GM11168 (cell line): ENCODE data around the gene GARRE1.
"Not testable (repeated sequence)": the region's sequence is repeated elsewhere in the genome, so short reads cannot be mapped to it uniquely, and the experiment has no call there.

Experiments used
- in situ Hi-C: fragments of 300-500 bp; cut with MboI; formaldehyde crosslinking; loops from one replicate; pipeline ENCODE4 v1.12.0; 2022; ENCODE audit warnings: low sequenced_read_pairs; ENCODE audit not compliant: unreplicated experiment

GARRE1 gene, protein sequence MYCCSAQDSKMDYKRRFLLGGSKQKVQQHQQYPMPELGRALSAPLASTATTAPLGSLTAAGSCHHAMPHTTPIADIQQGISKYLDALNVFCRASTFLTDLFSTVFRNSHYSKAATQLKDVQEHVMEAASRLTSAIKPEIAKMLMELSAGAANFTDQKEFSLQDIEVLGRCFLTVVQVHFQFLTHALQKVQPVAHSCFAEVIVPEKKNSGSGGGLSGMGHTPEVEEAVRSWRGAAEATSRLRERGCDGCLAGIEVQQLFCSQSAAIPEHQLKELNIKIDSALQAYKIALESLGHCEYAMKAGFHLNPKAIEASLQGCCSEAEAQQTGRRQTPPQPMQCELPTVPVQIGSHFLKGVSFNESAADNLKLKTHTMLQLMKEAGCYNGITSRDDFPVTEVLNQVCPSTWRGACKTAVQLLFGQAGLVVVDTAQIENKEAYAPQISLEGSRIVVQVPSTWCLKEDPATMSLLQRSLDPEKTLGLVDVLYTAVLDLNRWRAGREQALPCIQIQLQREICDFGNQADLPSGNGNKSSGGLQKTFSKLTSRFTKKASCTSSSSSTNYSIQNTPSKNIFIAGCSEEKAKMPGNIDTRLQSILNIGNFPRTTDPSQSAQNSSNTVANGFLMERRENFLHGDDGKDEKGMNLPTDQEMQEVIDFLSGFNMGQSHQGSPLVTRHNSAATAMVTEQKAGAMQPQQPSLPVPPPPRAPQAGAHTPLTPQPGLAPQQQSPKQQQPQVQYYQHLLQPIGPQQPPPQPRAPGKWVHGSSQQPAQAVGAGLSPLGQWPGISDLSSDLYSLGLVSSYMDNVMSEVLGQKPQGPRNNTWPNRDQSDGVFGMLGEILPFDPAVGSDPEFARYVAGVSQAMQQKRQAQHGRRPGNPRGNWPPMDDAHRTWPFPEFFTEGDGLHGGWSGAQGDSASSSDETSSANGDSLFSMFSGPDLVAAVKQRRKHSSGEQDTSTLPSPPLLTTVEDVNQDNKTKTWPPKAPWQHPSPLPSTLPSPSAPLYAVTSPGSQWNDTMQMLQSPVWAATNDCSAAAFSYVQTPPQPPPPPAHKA (N-terminal part only)

DNA sequence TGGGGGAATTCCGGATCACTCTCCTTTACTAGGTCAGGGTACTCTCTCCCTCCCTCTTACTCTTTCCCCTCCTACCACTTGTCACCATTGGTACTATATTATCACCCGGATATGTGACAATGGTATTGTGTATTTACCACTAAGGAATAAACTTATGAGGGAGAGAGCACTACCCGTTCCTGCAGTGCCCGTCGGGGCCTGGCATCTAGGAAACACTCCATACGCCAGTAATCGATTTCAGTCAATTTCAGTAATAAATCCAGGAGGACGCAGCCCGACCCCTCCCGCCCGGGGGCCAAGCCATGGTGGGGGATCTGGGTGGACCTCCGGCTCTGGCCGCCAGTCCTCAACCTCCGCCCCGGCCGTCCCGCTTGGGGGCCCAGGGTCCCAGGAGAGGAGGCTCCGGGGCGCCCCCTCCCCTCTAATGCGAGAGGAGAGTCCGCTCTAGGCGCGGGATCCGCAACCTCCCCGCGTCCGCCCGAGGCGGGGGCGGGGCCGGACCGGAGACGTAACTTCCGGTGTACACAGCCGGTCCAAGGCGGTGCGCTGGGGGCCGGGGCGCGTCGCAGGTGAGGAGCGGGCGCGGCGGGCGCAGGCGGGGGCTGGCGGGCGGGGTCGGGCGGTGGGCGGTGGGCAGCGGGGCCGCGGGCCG, at the start of gene GARRE1:
GARRE1 (plus strand) TSS at position 509 of the 652 bp plus-strand sequence. CDS start 45,920 bp downstream, outside the sequence.
- in situ Hi-C loops, result no loop called here

DNA sequence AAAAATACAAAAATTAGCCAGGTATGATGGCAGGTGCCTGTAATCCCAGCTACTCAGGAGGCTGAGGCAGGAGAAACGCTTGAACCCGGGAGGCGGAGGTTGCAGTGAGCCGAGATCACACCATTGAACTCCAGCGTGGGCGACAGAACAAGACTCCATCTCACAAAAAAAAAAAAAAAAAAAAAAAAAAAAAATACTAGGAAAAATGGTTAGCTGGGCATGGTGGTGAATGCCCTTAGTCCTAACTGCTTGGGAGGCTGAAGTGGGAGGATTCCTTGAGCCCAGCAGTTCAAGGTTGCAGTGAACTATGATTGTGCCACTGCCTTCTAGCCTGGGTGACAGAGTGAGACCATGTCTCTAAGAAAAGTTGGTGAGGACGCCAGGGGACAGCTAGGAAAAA, 49.0 kb upstream of the GARRE1 start:
- in situ Hi-C loops, result not testable (repeated sequence)

DNA sequence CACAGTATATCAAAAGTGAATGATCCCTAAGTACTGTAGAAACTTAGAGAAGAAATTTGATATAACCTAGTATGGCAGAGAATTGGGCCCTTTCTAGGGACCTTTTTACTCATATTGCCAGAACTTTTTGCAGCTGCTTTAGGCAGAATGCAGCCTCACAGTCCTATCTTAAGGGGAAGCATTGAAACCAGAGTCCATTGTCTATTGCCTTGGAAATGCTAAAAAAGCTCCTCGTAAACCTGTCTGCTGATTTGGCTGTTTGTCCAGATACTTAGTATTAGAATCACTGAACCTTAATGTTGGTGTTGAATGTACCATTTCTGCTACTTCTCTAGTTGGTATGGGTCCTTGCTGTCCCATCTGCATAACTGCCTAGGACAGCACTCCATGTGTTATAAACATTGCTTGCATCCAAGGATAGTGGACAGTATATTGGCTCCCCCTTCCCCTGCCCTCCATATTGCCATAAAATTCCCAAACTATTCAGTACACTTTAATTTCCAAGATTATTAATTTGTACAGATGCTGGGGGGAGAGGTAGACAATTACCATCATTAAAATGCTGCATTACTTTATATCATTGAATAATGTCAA, 46.0 kb upstream of the GARRE1 start:
- in situ Hi-C loops, result no loop called here

DNA sequence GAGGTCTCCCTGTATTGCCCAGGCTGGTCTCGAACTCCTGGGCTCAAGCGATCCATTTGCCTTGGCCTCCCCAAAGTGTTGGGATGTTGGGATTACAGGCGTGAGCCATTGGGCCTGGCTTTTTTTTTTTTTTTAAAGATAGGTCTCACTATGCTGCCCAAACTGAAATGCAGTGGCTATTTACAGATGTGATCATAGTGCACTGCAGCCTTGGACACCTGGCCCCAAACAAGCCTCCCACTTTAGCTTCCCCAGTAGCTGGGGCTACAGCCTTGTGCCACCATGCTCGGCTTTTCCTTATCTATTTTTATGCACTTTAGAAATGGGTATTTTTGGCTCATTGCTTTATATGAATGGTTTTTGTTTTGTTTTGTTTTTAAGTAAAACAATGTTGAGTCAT, 44.6 kb upstream of the GARRE1 start:
- in situ Hi-C loops, result no loop called here

DNA sequence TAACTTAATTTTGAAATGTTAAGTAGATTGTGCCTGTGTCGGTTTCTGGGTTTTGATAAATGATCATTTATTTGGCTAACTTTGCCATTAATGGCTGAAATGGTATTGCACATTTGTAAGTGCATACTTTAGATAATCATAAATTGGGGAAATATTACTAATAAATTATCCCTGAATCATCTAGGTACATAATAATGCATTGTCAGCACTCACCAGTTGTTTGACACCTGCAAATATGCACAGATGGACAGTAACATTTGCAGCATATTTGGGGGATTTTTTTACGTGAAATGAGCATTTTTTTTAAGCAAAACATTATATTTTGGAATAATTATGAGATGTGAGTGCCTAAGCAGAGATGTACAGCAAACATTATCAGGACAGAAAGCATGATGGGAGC, 41.1 kb upstream of the GARRE1 start:
- in situ Hi-C loops, result no loop called here

DNA sequence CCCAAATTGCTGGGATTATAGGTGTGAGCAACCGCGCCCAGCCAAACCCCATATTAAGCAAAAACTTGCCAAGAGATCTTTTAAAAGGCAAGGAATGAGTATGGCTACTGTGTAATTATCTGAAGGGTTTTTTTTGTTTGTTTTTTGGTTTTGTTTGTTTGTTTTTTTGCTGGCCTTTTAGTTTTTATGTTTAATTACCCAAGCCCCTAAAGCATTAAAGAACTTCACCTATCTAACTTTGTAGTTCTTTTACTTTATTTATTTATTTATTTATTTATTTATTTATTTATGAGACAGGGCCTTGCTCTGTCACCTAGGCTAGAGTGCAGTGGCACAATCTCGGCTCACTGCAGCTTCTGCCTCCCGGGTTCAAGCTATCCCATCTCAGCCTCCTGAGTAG, 40.3 kb upstream of the GARRE1 start:
- in situ Hi-C loops, result no loop called here

DNA sequence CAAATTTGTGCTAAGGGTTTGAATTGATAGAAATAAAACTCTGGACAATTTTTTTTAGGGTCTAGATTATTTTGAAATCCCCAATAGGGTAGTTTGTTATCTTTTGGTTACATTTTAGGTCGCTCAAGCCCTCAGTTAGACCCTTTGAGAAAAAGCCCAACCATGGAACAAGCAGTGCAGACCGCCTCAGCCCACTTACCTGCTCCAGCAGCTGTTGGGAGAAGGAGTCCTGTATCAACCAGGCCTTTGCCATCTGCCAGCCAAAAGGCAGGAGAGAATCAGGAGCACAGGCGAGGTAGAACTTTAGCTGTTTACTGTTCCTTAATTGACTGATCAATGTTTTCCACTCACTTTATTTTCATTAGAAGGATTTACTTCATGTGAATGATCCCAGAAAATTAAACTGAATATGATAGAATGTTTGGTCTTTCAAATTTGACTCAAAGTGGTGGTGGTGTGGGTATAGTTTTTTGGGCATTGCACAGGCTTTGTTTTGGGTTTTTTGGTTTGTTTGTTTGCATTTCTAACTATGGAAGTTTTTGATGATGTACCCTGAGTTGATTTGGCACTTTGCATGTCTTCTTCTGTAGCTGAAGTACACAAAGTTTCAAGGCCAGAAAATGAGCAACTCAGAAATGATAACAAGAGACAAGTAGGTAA, 39.2 kb upstream of the GARRE1 start:
- in situ Hi-C loops, result no loop called here

DNA sequence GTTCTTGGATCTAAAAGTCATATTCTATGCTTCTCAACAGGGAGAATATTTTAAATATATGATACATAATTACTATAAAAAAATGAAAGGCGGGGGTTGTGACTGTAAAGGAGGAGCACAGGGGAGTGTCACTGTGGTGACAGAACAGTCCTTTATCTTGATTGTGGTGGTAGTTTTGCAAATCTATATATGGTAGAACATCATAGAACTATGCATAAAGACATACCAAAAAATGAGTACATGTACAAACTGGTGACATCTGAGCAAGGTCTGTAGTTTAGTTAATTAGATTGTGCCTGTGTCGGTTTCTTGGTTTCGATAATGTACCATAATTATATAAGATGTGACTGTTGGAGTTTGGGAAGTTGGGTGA, 38.7 kb upstream of the GARRE1 start:
- in situ Hi-C loops, result no loop called here

DNA sequence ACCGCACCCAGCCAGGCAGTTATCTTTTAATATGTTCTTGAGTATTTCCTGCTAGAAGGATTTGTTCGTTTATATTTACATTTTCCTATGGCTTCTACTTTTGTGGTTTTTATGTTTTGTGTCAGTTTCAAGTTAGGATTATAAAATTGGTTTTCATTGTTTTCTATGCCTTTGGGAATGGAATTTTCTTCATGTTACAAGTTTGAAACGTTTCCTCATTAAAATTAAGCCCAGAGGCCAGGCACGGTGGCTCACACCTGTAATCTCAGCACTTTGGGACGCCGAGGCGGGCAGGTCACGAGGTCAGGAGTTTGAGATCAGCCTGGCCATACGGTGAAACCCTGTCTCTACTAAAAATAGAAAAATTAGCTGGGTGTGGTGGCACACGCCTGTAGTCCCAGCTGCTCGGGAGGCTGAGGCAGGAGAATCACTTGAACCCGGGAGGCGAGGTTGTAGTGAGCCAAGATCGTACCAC, 37.6 kb upstream of the GARRE1 start:
- in situ Hi-C loops, result not testable (repeated sequence)

DNA sequence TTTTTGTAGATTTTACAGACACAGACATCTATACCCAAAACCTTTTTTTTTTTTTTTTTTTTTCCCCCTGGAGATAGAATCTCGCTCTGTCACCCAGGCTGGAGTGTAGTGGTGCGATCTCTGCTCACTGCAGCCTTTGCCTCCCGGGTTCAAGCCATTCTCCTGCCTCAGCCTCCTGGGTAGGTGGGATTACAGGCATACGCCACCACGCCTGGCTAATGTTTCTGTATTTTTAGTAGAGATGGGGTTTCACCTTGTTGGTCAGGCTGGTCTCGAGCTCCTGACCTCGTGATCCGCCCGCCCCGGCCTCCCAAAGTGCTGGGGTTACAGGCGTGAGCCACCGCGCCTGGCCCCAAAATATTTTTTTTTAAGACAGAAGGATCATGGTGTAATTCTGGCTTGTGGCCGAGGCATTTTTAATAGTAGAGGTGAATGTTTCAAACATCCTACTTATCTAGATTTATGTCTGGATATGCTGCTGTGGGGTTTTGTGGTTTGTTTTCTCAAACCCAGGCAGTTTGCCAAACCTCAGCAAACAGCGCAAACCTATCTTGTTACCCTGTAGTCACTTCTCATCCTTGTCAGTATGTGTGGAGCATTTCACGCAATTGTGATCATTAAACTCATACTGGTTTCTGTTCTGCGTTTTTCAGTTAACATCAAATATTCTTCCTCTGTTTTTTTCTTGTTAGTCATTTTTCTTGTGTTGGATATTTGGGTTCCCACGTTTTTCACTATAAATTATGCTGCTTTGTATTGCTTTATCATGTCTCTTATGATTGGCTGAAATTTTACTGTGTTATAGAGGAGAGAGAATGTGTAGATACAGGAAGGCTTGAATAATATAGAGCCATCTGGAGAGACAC, 36.2 kb upstream of the GARRE1 start:
- in situ Hi-C loops, result no loop called here

DNA sequence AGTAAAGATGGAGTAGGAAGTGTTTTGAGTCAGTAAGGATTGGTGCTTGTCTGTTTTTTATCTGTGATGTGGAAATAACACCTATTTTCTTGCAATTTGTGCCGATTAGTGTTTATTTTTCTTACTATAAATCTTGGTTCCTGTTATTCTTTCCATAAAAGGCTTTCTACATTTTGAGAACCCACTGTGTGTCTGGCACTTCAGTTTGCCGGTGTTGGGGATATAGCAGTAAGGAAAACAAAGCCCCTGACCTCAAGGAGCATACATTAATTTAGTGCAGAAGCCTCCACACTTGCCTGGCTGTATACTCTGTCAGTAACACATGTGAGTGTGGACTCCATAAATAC, 35.6 kb upstream of the GARRE1 start:
- in situ Hi-C loops, result no loop called here

DNA sequence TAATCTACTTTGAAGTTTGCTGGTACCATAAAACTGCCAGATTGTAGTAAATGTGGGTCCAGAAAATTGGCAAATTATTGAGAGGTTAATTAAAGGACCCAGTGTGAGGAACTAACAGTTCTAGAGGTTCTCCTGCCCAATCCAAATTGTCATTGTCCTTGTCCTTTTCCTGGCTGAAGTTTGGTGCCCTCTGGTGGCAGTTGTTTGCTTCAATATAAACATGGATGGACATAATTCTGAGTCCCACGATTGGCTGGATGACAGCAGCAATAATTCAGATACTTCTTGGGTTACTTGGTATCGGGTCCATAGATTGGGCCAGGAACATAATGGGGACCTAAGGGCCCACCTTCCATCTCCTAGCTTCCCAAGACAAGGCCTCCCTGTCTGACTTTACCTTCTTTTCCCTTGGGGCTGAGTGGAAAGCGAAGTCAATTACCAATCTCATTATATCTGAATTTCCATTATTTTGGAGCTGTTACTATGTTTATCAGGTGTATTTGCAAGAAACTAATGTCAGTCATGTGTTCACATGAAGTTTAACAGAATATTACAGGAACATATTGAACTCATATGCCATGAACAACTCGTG, 33.8 kb upstream of the GARRE1 start:
- in situ Hi-C loops, result no loop called here

DNA sequence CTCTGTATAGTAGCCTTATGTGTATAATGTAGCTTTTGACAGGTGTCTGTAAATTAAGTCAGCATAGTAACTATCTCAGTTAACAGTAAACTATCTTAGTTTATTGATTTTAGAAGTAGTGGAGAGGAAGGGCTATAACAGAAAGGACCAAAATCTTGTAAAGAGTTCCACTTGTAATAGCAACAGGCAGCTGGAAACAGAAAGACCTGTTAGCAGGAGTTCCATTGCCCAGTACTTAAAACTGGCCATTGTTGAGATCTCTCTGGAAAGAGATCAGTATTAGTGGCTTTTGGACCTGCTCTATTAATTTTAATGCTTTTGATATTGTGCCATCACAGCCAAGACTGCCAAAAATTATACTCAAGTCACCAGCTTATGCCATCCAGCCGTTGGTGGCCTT, 32.0 kb upstream of the GARRE1 start:
- in situ Hi-C loops, result no loop called here

DNA sequence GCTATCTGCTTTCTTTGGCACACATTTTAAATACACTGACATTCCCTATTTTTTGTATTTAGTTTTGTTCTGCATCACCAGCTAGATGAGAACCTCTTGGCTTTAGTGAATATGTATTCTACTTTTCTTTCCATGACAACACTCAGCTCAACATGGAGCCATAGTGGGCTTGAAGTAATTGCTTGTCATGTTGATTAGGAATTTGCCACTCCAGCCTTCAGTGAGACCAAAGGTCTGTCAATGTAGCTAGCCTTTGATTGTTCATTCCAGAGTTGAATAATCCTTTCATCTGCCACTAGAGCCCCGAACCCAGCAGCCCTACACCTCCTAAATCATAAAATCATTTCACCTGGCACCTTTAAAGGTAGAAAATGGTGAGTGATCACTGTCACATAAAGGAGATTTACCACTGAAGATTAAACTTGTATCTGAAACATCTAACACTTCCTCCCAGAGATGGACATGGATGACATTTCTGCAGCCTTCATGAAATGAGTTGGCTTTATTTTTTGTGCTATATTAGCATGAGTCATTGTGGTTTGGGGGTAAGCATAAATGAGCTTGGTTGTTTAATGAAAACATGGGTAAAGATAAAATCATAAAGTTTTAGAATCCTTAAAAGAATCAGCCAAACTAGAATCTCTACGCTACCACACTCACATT, 29.2 kb upstream of the GARRE1 start:
- in situ Hi-C loops, result no loop called here

DNA sequence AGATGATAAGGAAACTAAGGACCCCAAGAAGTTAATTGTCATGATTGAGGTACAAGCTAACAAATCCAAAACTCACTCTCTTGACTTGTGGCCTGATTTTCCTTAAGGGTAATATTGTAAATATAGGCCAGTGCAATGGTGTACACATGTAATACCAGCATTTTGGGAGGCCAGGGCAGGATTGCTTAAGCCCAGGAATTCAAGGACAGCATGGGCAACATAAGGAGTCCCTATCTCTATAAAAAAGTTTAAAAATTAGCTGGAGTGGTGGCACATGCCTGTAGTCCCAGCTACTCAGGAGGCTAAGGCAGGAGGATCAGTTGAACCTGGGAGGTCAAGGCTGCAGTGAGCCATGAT, 28.7 kb upstream of the GARRE1 start:
- in situ Hi-C loops, result no loop called here

DNA sequence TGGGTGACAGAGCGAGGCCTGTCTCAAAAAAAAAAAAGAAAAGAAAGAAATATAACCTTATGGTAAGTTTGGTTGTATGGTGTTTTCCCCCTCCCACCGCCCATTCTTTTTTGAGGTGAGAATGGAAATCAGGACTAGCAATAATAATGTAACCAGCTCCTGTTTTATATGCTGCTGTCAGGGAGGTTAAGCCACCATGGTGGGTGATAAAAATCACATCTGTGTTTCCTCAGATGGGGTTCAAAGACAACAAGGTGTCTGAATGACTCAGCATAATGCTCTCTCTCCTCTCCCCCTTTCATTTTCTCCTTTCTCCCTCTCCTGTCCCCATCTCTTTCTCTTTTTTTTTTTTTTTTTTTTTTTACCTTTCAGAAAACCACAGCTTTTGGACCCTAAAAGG, 28.3 kb upstream of the GARRE1 start:
- in situ Hi-C loops, result no loop called here

DNA sequence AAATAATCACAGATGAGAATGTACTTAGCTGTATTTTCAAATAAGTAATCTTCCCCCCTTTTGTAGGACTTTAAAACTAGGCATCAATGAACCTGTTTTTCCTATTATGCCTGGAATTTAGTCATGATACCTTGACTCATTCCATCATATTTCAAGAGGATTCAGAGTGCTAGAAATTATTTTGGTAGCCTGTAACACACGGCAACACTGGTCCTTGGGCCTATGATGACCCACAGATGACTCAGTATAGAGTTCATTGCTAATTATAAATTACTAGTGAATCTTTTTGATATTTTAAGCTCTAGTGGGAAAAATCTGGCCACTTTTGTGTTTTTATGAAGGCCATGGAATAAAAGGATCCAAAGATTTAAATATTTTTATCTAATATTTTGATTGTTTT, 26.0 kb upstream of the GARRE1 start:
- in situ Hi-C loops, result no loop called here

DNA sequence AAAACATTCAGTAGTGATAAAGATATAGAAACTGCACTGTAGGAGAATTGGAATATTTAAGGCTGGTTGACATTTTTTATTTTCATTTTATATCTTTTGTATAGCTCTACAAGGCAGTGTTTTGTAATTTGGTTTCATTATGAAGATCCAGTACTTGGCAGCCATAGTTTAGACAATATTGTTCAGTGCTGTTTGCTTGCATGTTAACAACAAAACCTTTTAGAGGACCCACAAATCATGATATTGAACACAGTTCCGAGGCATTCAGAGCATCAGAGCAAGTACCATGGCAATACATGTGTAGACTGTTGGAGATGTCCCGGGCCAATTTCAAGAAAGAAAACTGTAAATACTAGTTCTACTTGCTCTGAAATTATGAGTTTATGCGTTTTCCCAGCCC, 25.6 kb upstream of the GARRE1 start:
- in situ Hi-C loops, result no loop called here
